Ascending aorta (tissue), 2 donors: ENCODE measurements around the gene USP43. TPM values are rescaled to one million over a fixed set of nuclear protein-coding genes. Genes with fewer than 3 reads are reported as not detected.
"Not testable (repeated sequence)": the region's sequence is repeated elsewhere in the genome, so short reads cannot be mapped to it uniquely, and the experiment has no call there.

ENCODE experiments used
- DNase-seq, 2 donors: peaks; one replicate each; pipeline ENCODE4 v3.0.0-alpha.2; 2019; ENCODE audit warnings: low spot score in 2 of 2
- H3K27ac ChIP-seq, 2 donors: fragments of 200-600 bp; sonication (generic); one replicate each; pipeline ENCODE4 v1.5.1; 2016 to 2017; ENCODE audit warnings: mild to moderate bottlenecking in 1 of 2
- H3K27me3 ChIP-seq: fragments of 200-600 bp; sonication (generic); one replicate; pipeline ENCODE4 v1.5.1; 2017
- H3K36me3 ChIP-seq, 2 donors: fragments of 200-600 bp; sonication (generic); one replicate each; pipeline ENCODE4 v1.5.1; 2016
- H3K4me1 ChIP-seq, 2 donors: fragments of 200-600 bp; sonication (generic); one replicate each; pipeline ENCODE4 v1.5.1; 2016 to 2017; ENCODE audit warnings: mild to moderate bottlenecking in 1 of 2
- H3K4me3 ChIP-seq, 2 donors: fragments of 200-600 bp; sonication (generic); one replicate each; pipeline ENCODE4 v1.5.1; 2016 to 2017; ENCODE audit warnings: mild to moderate bottlenecking in 1 of 2
- H3K9me3 ChIP-seq, 2 donors: fragments of 200-600 bp; sonication (generic); one replicate each; pipeline ENCODE4 v1.5.1; 2016
- intact Hi-C: fragments of 100-400 bp; cut with DNase I; formaldehyde crosslinking; loops from one replicate; pipeline ENCODE4 v1.15.1; 2023
- total RNA-seq: library from RNA; depleted of rRNA; stranded (reverse); fragments of >200 nt; gene quantifications from one replicate; pipeline ENCODE4 v1.1.0, GENCODE V29; 2016
- TF ChIP-seq, protein P1 (sequence below), 3 experiments: fragments of 200-600 bp in 2 of 3; fragments of 450-650 bp in 1 of 3; sonication (generic) in 2 of 3; IDR thresholded peaks; one replicate each; pipeline ENCODE4 v1.5.1; 2016 to 2019; ENCODE audit warnings: antibody characterized with exemption in 3 of 3, mild to moderate bottlenecking in 1 of 3, moderate library complexity in 1 of 3

The USP43 gene, protein sequence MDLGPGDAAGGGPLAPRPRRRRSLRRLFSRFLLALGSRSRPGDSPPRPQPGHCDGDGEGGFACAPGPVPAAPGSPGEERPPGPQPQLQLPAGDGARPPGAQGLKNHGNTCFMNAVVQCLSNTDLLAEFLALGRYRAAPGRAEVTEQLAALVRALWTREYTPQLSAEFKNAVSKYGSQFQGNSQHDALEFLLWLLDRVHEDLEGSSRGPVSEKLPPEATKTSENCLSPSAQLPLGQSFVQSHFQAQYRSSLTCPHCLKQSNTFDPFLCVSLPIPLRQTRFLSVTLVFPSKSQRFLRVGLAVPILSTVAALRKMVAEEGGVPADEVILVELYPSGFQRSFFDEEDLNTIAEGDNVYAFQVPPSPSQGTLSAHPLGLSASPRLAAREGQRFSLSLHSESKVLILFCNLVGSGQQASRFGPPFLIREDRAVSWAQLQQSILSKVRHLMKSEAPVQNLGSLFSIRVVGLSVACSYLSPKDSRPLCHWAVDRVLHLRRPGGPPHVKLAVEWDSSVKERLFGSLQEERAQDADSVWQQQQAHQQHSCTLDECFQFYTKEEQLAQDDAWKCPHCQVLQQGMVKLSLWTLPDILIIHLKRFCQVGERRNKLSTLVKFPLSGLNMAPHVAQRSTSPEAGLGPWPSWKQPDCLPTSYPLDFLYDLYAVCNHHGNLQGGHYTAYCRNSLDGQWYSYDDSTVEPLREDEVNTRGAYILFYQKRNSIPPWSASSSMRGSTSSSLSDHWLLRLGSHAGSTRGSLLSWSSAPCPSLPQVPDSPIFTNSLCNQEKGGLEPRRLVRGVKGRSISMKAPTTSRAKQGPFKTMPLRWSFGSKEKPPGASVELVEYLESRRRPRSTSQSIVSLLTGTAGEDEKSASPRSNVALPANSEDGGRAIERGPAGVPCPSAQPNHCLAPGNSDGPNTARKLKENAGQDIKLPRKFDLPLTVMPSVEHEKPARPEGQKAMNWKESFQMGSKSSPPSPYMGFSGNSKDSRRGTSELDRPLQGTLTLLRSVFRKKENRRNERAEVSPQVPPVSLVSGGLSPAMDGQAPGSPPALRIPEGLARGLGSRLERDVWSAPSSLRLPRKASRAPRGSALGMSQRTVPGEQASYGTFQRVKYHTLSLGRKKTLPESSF
- not detected for total RNA-seq

DNA sequence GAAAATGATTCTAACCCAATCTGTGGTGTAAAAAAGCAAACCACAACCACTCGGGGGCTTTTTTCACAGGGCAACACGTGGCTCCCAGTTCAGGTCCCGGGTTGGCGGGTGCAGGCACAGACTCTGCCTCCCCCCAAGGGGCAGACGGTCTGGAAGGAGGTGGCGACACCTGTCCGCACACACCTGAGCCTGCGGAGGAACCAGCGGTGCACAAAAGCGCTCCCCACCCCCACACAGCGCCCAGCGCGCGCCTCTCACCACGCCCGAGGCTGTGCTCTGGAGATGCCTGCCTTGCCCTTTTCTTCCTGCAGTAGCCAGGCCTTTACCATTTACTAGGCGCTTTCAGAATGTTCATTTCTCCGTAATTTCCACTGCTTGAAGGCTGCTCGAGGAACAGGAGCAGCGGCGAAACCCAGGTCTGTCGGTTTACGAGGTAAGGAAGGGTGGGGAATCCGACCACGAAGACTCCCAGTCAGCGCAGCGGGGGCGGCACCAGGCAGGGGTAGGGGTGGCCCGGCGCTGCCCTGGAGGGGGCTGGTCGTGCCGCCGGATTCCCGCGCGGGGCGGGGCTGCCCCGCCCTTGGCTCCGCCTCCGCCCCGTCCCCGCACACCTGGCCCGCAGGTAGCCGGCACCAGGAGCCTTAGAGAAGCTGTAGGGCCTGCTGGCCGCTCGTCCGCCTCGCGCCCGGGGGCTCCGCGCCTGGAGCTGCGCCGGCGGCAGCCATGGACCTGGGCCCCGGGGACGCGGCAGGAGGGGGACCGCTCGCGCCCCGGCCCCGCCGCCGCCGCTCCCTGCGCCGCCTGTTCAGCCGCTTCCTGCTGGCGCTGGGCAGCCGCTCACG lies at the start of gene USP43:
USP43 (plus strand) TSS at position 608 of the 842 bp plus-strand sequence; CDS start at position 724, 116 bp downstream.
- peaks cover 4 to 10% of the 10 kb centered on the region in 2 donors for H3K4me1 ChIP-seq
- H3K36me3 ChIP-seq: no peaks in the 10 kb centered on the region
- no peak within 1 kb of the TSS for H3K27ac ChIP-seq
- H3K9me3 ChIP-seq: no peaks in the 10 kb centered on the region
- peaks cover 6% of the 10 kb centered on the region for H3K27me3 ChIP-seq
- peak within 1 kb of the TSS; percentile 53 to 61 for H3K4me3 ChIP-seq
- intact Hi-C loops: no loop called here
- TF ChIP-seq, protein P1, sequence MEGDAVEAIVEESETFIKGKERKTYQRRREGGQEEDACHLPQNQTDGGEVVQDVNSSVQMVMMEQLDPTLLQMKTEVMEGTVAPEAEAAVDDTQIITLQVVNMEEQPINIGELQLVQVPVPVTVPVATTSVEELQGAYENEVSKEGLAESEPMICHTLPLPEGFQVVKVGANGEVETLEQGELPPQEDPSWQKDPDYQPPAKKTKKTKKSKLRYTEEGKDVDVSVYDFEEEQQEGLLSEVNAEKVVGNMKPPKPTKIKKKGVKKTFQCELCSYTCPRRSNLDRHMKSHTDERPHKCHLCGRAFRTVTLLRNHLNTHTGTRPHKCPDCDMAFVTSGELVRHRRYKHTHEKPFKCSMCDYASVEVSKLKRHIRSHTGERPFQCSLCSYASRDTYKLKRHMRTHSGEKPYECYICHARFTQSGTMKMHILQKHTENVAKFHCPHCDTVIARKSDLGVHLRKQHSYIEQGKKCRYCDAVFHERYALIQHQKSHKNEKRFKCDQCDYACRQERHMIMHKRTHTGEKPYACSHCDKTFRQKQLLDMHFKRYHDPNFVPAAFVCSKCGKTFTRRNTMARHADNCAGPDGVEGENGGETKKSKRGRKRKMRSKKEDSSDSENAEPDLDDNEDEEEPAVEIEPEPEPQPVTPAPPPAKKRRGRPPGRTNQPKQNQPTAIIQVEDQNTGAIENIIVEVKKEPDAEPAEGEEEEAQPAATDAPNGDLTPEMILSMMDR (IDR thresholded peaks at IDR 0.05): no peak
- no peak for DNase-seq

DNA sequence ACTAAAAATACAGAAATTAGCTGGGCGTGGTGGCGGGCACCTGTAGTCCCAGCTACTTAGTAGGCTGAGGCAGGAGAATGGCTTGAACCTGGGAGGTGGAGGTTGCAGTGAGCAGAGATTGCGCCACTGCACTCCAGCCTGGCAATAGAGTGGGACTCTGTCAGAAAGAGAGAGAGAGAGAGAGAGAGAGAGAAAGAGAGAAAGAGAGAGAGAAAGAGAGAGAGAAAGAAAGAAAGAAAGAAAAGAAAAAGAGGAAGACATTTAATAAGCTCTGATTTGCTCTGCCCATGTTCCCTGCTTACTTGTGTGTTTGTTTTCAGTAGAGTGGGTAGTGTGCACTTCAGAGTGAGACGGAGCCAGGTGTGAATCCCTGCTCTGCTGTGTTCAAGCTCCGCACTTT lies 47.7 kb upstream of the USP43 start:
- intact Hi-C loops: not testable (repeated sequence)

DNA sequence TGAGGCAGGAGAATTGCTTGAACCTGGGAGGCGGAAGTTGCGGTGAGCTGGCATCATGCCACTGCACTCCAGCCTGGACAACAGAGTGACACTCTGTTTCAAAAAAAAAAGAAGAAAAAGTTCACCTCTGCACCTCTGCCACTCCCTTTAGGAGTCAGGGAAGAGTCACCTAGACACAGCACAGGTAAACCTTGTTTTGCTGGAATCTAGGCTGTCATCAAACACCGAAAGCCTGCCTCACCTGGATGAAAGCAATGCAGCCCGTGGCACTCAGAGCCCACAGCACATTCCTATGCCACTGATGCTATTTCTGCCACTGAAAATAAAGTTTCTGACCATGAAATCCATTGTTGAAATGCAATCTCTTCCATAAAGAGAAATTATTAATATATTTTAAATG lies 46.7 kb upstream of the USP43 start:
- Histone ChIP-seq H3K36me3 (no peaks in the 10 kb centered on the region), H3K4me3 (no peak overlapping the region), H3K4me1 (no peaks in the 10 kb centered on the region), H3K9me3 (no peaks in the 10 kb centered on the region), H3K27me3 (no peaks in the 10 kb centered on the region), H3K27ac (no peak overlapping the region)
- intact Hi-C loops: no loop called here
- no peak for DNase-seq
- TF ChIP-seq, protein P1 (IDR thresholded peaks at IDR 0.05): no peak

More for the DNA sequence above, 47.7 kb upstream of the USP43 start:
- H3K27me3 ChIP-seq, H3K36me3 ChIP-seq, H3K9me3 ChIP-seq, H3K27ac ChIP-seq, H3K4me1 ChIP-seq, DNase-seq, H3K4me3 ChIP-seq: not testable (repeated sequence)

DNA sequence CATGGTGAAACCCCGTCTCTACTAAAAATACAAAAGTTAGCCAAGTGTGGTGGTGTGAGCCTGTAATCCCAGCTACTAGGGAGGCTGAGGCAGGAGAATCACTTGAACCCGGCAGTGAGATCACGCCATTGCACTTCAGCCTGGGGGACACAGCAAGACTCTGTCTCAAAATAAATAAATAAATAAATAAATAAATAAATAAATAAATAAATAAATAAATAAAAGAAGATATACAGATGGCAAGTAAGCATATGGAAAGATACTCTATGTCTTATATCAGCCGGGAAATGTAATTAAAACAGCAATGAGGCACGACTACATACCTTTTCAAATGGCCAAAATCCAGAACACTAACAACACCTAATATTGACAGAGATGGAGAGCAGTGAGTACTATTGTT lies 40.7 kb upstream of the USP43 start:
- H3K4me3 ChIP-seq, H3K4me1 ChIP-seq, H3K9me3 ChIP-seq, H3K36me3 ChIP-seq, H3K27ac ChIP-seq, DNase-seq, intact Hi-C loops, H3K27me3 ChIP-seq: not testable (repeated sequence)

DNA sequence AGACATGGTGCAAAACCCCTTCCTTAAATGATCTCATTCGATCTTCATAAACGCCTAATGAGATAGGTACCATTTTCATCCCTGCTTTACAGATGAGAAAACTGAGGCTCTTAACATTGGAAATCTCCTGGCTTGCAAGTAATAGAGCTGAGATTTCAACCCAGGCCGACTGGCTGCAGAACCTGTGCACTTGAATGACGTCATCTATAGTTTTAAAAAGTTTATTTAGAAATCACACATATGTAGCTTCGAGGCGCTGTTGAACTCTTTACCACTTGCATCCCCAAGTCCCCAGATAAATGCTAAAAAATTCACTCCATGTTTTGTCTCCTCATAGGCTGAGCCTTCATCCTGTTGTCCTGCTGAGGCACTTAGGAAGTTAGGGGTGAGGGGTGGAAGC lies 38.9 kb upstream of the USP43 start:
- TF ChIP-seq, protein P1 (IDR thresholded peaks at IDR 0.05): no peak
- no peak overlapping the region for H3K4me3 ChIP-seq
- no peaks in the 10 kb centered on the region for H3K4me1 ChIP-seq
- H3K36me3 ChIP-seq: no peaks in the 10 kb centered on the region
- H3K27me3 ChIP-seq: no peaks in the 10 kb centered on the region
- H3K27ac ChIP-seq: no peak overlapping the region
- intact Hi-C loops: no loop called here
- no peaks in the 10 kb centered on the region for H3K9me3 ChIP-seq
- no peak for DNase-seq

DNA sequence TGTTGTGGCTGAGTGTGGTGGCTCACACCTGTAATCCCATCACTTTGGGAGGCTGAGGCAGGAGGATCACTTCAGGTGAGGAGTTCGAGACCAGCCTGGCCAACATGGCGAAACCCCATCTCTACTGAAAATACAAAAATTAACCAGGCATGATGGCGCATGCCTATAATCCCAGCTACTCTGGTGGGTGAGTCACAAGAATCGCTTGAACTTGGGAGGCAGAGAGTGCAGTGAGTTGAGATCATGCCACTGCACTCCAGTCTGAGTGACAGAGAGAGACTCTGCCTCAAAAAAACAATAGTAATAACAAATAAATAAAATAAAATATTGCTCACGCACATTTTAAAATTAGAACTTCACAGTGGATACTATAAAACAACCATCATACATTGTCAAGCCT lies 38.3 kb upstream of the USP43 start:
- H3K27me3 ChIP-seq, H3K4me3 ChIP-seq, H3K36me3 ChIP-seq, H3K9me3 ChIP-seq, intact Hi-C loops, DNase-seq, H3K4me1 ChIP-seq, H3K27ac ChIP-seq: not testable (repeated sequence)
